HCT116 (cell line): ENCODE measurements around the gene STXBP5. TPM values are rescaled to one million over a fixed set of nuclear protein-coding genes. Genes with fewer than 3 reads are reported as not detected.

Source experiments
- ATAC-seq: fragments of 200-7000 bp; cut with Tn5 transposase; 2 replicates; pipeline ENCODE4 v1.9.1; 2020; ENCODE audit warnings: mild to moderate bottlenecking, moderate library complexity
- BruUV-seq: library from RNA; stranded (reverse); fragments of 400-500 nt; replicated peaks from 2 replicates; lab custom pipeline; 2021; lab: Mats Ljungman, UMichigan
- CTCF ChIA-PET: fragments of 300-600 bp; sonication (Branson Sonifier 250); formaldehyde crosslinking; loops from one replicate; lab custom pipeline; 2021; ENCODE audit warnings: antibody characterized with exemption; lab: Charles Lee
- POLR2A ChIA-PET: fragments of 300-600, 350-600 bp; sonication (Branson Sonifier 250); formaldehyde crosslinking; loops from one replicate; lab custom pipeline; 2021; ENCODE audit warnings: antibody characterized with exemption; lab: Charles Lee
- RAD21 ChIA-PET, 2 experiments: fragments of 300-600 bp; sonication (Branson Sonifier 250); formaldehyde crosslinking; loops; one replicate each; lab custom pipeline; 2023; ENCODE audit warnings: low total read pairs in 2 of 2; ENCODE audit not compliant: uncharacterized antibody in 2 of 2, unreplicated experiment in 2 of 2, low non-redundant PET in 1 of 2; lab: Charles Lee
- DNase-seq: peaks from one replicate; pipeline ENCODE4 v3.0.0-alpha.2; 2010; ENCODE audit warnings: low read depth, low spot score
- H2AFZ ChIP-seq: fragments of 200-600 bp; shearing (Covaris generic), sonication (generic); 2 replicates; pipeline ENCODE4 v1.6.1; 2017; ENCODE audit warnings: low read depth, mixed run types, mixed read lengths, antibody characterized with exemption, low read length; ENCODE audit not compliant: poor library complexity, severe bottlenecking
- H3K27ac ChIP-seq: 2 replicates; pipeline ENCODE4 v1.5.1; 2012; ENCODE audit warnings: low read depth, low read length
- H3K27me3 ChIP-seq: fragments of 200-600 bp; sonication (generic); 2 replicates; pipeline ENCODE4 v1.6.1; 2016; ENCODE audit warnings: mixed run types, low read length, mixed read lengths; ENCODE audit not compliant: insufficient read depth
- H3K36me3 ChIP-seq, 2 experiments: fragments of 200-500 bp in 1 of 2; fragments of 200-600 bp in 1 of 2; sonication (Bioruptor generic) in 1 of 2; sonication (generic) in 1 of 2; 2 replicates each; pipeline versions ENCODE4 v1.5.1 to v1.6.1; 2014 to 2016; ENCODE audit warnings: low read length in 2 of 2, inconsistent platforms in 1 of 2, mixed read lengths in 1 of 2, mixed run types in 1 of 2; ENCODE audit not compliant: insufficient read depth in 2 of 2, control insufficient read depth in 1 of 2
- H3K4me1 ChIP-seq, 2 experiments: fragments of 200-600 bp in 1 of 2; sonication (generic) in 1 of 2; 2 replicates each; pipeline versions ENCODE4 v1.5.1 to v1.6.1; 2012 to 2017; ENCODE audit warnings: low read length in 2 of 2, inconsistent platforms in 1 of 2, mild to moderate bottlenecking in 1 of 2, mixed read lengths in 1 of 2, mixed run types in 1 of 2, moderate library complexity in 1 of 2; ENCODE audit not compliant: insufficient read depth in 2 of 2, control insufficient read depth in 1 of 2
- H3K4me2 ChIP-seq: fragments of 200-600 bp; sonication (generic); 2 replicates; pipeline ENCODE4 v1.6.1; 2017; ENCODE audit warnings: mixed run types, low read length, mixed read lengths
- H3K4me3 ChIP-seq, 2 experiments: fragments of 200-600 bp in 1 of 2; sonication (generic) in 1 of 2; replicated peaks in 1 of 2; 2 replicates each; pipeline ENCODE4 v1.5.1; 2011 to 2016; ENCODE audit warnings: low read length in 2 of 2, control low read depth in 1 of 2, low read depth in 1 of 2, mild to moderate bottlenecking in 1 of 2, mixed read lengths in 1 of 2, mixed run types in 1 of 2
- H3K79me2 ChIP-seq: fragments of 200-600 bp; sonication (generic); 2 replicates; pipeline ENCODE4 v1.6.1; 2017; ENCODE audit warnings: mild to moderate bottlenecking, mixed run types, low read length, moderate library complexity, mixed read lengths; ENCODE audit not compliant: insufficient read depth
- H3K9ac ChIP-seq: fragments of 200-600 bp; sonication (generic); 2 replicates; pipeline ENCODE4 v1.6.1; 2016; ENCODE audit warnings: low read length, mixed read lengths
- H3K9me2 ChIP-seq: fragments of 200-600 bp; sonication (generic), shearing (Covaris generic); 2 replicates; pipeline ENCODE4 v1.6.1; 2017; ENCODE audit warnings: mixed run types, mild to moderate bottlenecking, moderate library complexity; ENCODE audit not compliant: insufficient read depth
- H3K9me3 ChIP-seq, 2 experiments: fragments of 200-500 bp in 1 of 2; fragments of 200-600 bp in 1 of 2; sonication (Bioruptor generic) in 1 of 2; sonication (generic) in 1 of 2; 2 replicates each; pipeline ENCODE4 v1.6.1; 2014 to 2017; ENCODE audit warnings: low read length in 2 of 2, mixed read lengths in 2 of 2, inconsistent platforms in 1 of 2, low read depth in 1 of 2, mild to moderate bottlenecking in 1 of 2, mixed run types in 1 of 2, moderate library complexity in 1 of 2; ENCODE audit not compliant: control insufficient read depth in 1 of 2, insufficient read depth in 1 of 2
- H4K20me1 ChIP-seq: fragments of 200-600 bp; sonication (generic), shearing (Covaris generic); 2 replicates; pipeline ENCODE4 v1.6.1; 2017; ENCODE audit warnings: mixed run types, mild to moderate bottlenecking, moderate library complexity; ENCODE audit not compliant: insufficient read depth
- ATF3 ChIP-seq: IDR thresholded peaks from 2 replicates; pipeline ENCODE4 v1.6.1; 2012
- CEBPB ChIP-seq: IDR thresholded peaks from 2 replicates; pipeline ENCODE4 v1.6.1; 2012; ENCODE audit warnings: low read depth
- EGR1 ChIP-seq: IDR thresholded peaks from 2 replicates; pipeline ENCODE4 v1.6.1; 2012; ENCODE audit warnings: low read depth
- ELF1 ChIP-seq: IDR thresholded peaks from 2 replicates; pipeline ENCODE4 v1.6.1; 2012; ENCODE audit warnings: low read depth, borderline replicate concordance
- POLR2AphosphoS5 ChIP-seq: IDR thresholded peaks from 2 replicates; pipeline ENCODE4 v1.6.1; 2011; ENCODE audit warnings: mild to moderate bottlenecking, low read depth, low read length, moderate library complexity
- SIN3A ChIP-seq: IDR thresholded peaks from 2 replicates; pipeline ENCODE4 v1.6.1; 2012; ENCODE audit warnings: low read depth
- SRF ChIP-seq: IDR thresholded peaks from 2 replicates; pipeline ENCODE4 v1.6.1; 2012; ENCODE audit warnings: low read depth
- ZFX ChIP-seq: fragments of 450-650 bp; IDR thresholded peaks from 2 replicates; pipeline ENCODE4 v1.6.1; 2017
- ZNF274 ChIP-seq: fragments of 200-500 bp; sonication (Bioruptor generic); IDR thresholded peaks from 2 replicates; pipeline ENCODE4 v1.6.1; 2014; ENCODE audit warnings: mild to moderate bottlenecking, low read depth, low read length, inconsistent platforms
- intact Hi-C: fragments of 100-400 bp; cut with micrococcal nuclease; formaldehyde crosslinking; loops from 2 replicates; pipeline ENCODE4 v1.10.0; 2022
- total RNA-seq: library from RNA; stranded (reverse); gene quantifications from one replicate; pipeline ENCODE4 v1.2.1, GENCODE V29; 2021; ENCODE audit not compliant: unreplicated experiment
- TF ChIP-seq, protein P1 (sequence below): IDR thresholded peaks from 2 replicates; pipeline ENCODE4 v1.6.1; 2012; ENCODE audit warnings: low read depth
- TF ChIP-seq, protein P2 (sequence below): IDR thresholded peaks from 2 replicates; pipeline ENCODE4 v1.6.1; 2011; ENCODE audit warnings: mild to moderate bottlenecking, low read length, moderate library complexity; ENCODE audit not compliant: insufficient replicate concordance; ENCODE audit errors: extremely low read depth

The STXBP5 gene
- total RNA-seq, 1 experiment from 2014 or later: 12.6 TPM

- no peak for TF ChIP-seq POLR2AphosphoS5
- TF ChIP-seq, protein P1, sequence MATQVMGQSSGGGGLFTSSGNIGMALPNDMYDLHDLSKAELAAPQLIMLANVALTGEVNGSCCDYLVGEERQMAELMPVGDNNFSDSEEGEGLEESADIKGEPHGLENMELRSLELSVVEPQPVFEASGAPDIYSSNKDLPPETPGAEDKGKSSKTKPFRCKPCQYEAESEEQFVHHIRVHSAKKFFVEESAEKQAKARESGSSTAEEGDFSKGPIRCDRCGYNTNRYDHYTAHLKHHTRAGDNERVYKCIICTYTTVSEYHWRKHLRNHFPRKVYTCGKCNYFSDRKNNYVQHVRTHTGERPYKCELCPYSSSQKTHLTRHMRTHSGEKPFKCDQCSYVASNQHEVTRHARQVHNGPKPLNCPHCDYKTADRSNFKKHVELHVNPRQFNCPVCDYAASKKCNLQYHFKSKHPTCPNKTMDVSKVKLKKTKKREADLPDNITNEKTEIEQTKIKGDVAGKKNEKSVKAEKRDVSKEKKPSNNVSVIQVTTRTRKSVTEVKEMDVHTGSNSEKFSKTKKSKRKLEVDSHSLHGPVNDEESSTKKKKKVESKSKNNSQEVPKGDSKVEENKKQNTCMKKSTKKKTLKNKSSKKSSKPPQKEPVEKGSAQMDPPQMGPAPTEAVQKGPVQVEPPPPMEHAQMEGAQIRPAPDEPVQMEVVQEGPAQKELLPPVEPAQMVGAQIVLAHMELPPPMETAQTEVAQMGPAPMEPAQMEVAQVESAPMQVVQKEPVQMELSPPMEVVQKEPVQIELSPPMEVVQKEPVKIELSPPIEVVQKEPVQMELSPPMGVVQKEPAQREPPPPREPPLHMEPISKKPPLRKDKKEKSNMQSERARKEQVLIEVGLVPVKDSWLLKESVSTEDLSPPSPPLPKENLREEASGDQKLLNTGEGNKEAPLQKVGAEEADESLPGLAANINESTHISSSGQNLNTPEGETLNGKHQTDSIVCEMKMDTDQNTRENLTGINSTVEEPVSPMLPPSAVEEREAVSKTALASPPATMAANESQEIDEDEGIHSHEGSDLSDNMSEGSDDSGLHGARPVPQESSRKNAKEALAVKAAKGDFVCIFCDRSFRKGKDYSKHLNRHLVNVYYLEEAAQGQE: no peak
- TF ChIP-seq ELF1: no peak
- no peak for TF ChIP-seq ZNF274
- TF ChIP-seq, protein P2, sequence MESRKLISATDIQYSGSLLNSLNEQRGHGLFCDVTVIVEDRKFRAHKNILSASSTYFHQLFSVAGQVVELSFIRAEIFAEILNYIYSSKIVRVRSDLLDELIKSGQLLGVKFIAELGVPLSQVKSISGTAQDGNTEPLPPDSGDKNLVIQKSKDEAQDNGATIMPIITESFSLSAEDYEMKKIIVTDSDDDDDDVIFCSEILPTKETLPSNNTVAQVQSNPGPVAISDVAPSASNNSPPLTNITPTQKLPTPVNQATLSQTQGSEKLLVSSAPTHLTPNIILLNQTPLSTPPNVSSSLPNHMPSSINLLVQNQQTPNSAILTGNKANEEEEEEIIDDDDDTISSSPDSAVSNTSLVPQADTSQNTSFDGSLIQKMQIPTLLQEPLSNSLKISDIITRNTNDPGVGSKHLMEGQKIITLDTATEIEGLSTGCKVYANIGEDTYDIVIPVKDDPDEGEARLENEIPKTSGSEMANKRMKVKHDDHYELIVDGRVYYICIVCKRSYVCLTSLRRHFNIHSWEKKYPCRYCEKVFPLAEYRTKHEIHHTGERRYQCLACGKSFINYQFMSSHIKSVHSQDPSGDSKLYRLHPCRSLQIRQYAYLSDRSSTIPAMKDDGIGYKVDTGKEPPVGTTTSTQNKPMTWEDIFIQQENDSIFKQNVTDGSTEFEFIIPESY: no peak
- no peak for TF ChIP-seq SRF
- TF ChIP-seq, all 23 proteins: peak for 0
Observed at GRCh38 chr6:147190556-147190955, 13.7 kb upstream of the STXBP5 start (continued).

- ATAC-seq: no peak
Observed at GRCh38 chr6:147192278-147192911, 11.8 kb upstream of the STXBP5 start.

More at GRCh38 chr6:147192278-147192911, 11.8 kb upstream of the STXBP5 start:
- no peak overlapping the region for H2AFZ ChIP-seq
- no peak overlapping the region for H3K9ac ChIP-seq
- CTCF ChIA-PET: no interaction called here
- no TSS peak for BruUV-seq
- H3K79me2 ChIP-seq: no peaks in the 10 kb centered on the region
- DNase-seq: no peak
- RAD21 ChIA-PET: no interaction called here
- no peak for TF ChIP-seq ZFX
- TF ChIP-seq EGR1: no peak
- no peak for TF ChIP-seq CEBPB
- TF ChIP-seq ATF3: no peak
- TF ChIP-seq SIN3A: no peak
- TF ChIP-seq, all 23 proteins: peak for 0
- Histone ChIP-seq H4K20me1 (no peaks in the 10 kb centered on the region), H3K4me1 (no peaks in the 10 kb centered on the region), H3K9me3 (no peaks in the 10 kb centered on the region), H3K27ac (no peak overlapping the region), H3K4me2 (no peak overlapping the region), H3K27me3 (no peaks in the 10 kb centered on the region), H3K4me3 (no peak overlapping the region), H3K36me3 (no peaks in the 10 kb centered on the region), H3K9me2 (no peaks in the 10 kb centered on the region)
- POLR2A ChIA-PET: no interaction called here
- intact Hi-C loops: no loop called here
